IMR-90 (cell line): ENCODE data around the gene CYB5R4. TPM values are rescaled to one million over a fixed set of nuclear protein-coding genes. Genes with fewer than 3 reads are reported as not detected.

Experiments used
- ATAC-seq: fragments of 200-7000 bp; cut with Tn5 transposase; 2 replicates; pipeline ENCODE4 v1.9.1; 2020; ENCODE audit warnings: low read depth, mild to moderate bottlenecking, moderate library complexity
- BruUV-seq: library from RNA; stranded (reverse); fragments of 400-500 nt; replicated peaks from 2 replicates; lab custom pipeline; 2021; lab: Mats Ljungman, UMichigan
- CTCF ChIA-PET: fragments of 300-600 bp; formaldehyde crosslinking; extraction: SDS; loops from one replicate; lab custom pipeline; 2021; ENCODE audit warnings: antibody characterized with exemption; lab: Yijun Ruan, JAX
- POLR2A ChIA-PET: fragments of 300-600 bp; sonication (Branson Sonifier 250); formaldehyde crosslinking; loops from one replicate; lab custom pipeline; 2022; ENCODE audit warnings: antibody characterized with exemption; ENCODE audit not compliant: unreplicated experiment; lab: Charles Lee
- DNase-seq: peaks from one replicate; pipeline ENCODE4 v3.0.0; 2013
- H2AFZ ChIP-seq: replicated peaks from 2 replicates; pipeline ENCODE3; 2013; ENCODE audit warnings: low read length, mild to moderate bottlenecking; ENCODE audit not compliant: poor library complexity
- H2AK5ac ChIP-seq: 2 replicates; pipeline ENCODE4 v1.6.1; 2013; ENCODE audit warnings: low read depth, low read length, inconsistent platforms
- H2AK9ac ChIP-seq: replicated peaks from 2 replicates; pipeline ENCODE3; 2013; ENCODE audit warnings: mild to moderate bottlenecking, low read depth, low read length, moderate library complexity; ENCODE audit not compliant: poor library complexity
- H2BK120ac ChIP-seq: 2 replicates; pipeline ENCODE4 v1.6.1; 2013; ENCODE audit warnings: low read depth, low read length, inconsistent platforms
- H2BK15ac ChIP-seq: 3 replicates; pipeline ENCODE4 v1.6.1; 2013; ENCODE audit warnings: low read depth, low read length, inconsistent platforms
- H2BK20ac ChIP-seq: 2 replicates; pipeline ENCODE4 v1.6.1; 2013; ENCODE audit warnings: low read depth, mild to moderate bottlenecking, inconsistent platforms, low read length, moderate library complexity
- H2BK5ac ChIP-seq: 2 replicates; pipeline ENCODE4 v1.6.1; 2013; ENCODE audit warnings: mild to moderate bottlenecking, low read depth, low read length, inconsistent platforms; ENCODE audit not compliant: poor library complexity, severe bottlenecking
- H3K14ac ChIP-seq: replicated peaks from 2 replicates; pipeline ENCODE4 v1.6.1; 2013; ENCODE audit warnings: low read depth, low read length, inconsistent platforms
- H3K18ac ChIP-seq: 2 replicates; pipeline ENCODE4 v1.6.1; 2013; ENCODE audit warnings: low read depth, low read length, control low read depth
- H3K23ac ChIP-seq: 2 replicates; pipeline ENCODE4 v1.6.1; 2013; ENCODE audit warnings: low read depth, low read length, inconsistent platforms
- H3K27ac ChIP-seq: 2 replicates; pipeline ENCODE4 v1.5.1; 2013; ENCODE audit warnings: mild to moderate bottlenecking, control low read depth, low read length; ENCODE audit not compliant: insufficient read depth
- H3K27me3 ChIP-seq: 2 replicates; pipeline ENCODE4 v1.6.1; 2013; ENCODE audit warnings: low read length; ENCODE audit not compliant: control insufficient read depth, insufficient read depth
- H3K36me3 ChIP-seq: 2 replicates; pipeline ENCODE4 v1.6.1; 2013; ENCODE audit warnings: low read length, mixed read lengths; ENCODE audit not compliant: control insufficient read depth, insufficient read depth
- H3K4ac ChIP-seq: 2 replicates; pipeline ENCODE4 v1.6.1; 2013; ENCODE audit warnings: low read depth, low read length, inconsistent platforms
- H3K4me1 ChIP-seq: 2 replicates; pipeline ENCODE4 v1.6.1; 2013; ENCODE audit warnings: low read length, mixed read lengths; ENCODE audit not compliant: control insufficient read depth, insufficient read depth
- H3K4me2 ChIP-seq: 2 replicates; pipeline ENCODE4 v1.6.1; 2013; ENCODE audit warnings: low read depth, mild to moderate bottlenecking, control low read depth, low read length, moderate library complexity
- H3K4me3 ChIP-seq: 2 replicates; pipeline ENCODE4 v1.5.1; 2013; ENCODE audit warnings: low read depth, mild to moderate bottlenecking, control low read depth, low read length, moderate library complexity; ENCODE audit not compliant: insufficient read depth
- H3K56ac ChIP-seq: 2 replicates; pipeline ENCODE4 v1.6.1; 2013; ENCODE audit warnings: low read length, inconsistent platforms; ENCODE audit not compliant: insufficient read depth; ENCODE audit errors: extremely low read depth
- H3K79me1 ChIP-seq, 2 experiments: 2 replicates each; pipeline ENCODE4 v1.6.1; 2013; ENCODE audit warnings: low read length in 2 of 2, inconsistent platforms in 1 of 2, low read depth in 1 of 2
- H3K9ac ChIP-seq: 2 replicates; pipeline ENCODE4 v1.6.1; 2013; ENCODE audit warnings: low read depth, low read length, control low read depth
- H3K9me1 ChIP-seq: 2 replicates; pipeline ENCODE4 v1.6.1; 2013; ENCODE audit warnings: low read length, inconsistent platforms; ENCODE audit not compliant: insufficient read depth
- H3K9me3 ChIP-seq: 2 replicates; pipeline ENCODE4 v1.6.1; 2013; ENCODE audit warnings: low read length; ENCODE audit not compliant: control insufficient read depth, insufficient read depth
- H4K20me1 ChIP-seq: 2 replicates; pipeline ENCODE4 v1.6.1; 2013; ENCODE audit warnings: low read length, inconsistent platforms; ENCODE audit not compliant: insufficient read depth
- H4K5ac ChIP-seq: 2 replicates; pipeline ENCODE4 v1.6.1; 2013; ENCODE audit warnings: mild to moderate bottlenecking, low read depth, low read length, control low read depth
- H4K8ac ChIP-seq, 2 experiments: 2 replicates each; pipeline ENCODE4 v1.6.1; 2013; ENCODE audit warnings: low read depth in 2 of 2, low read length in 2 of 2, control low read depth in 1 of 2, inconsistent platforms in 1 of 2
- H4K91ac ChIP-seq: 2 replicates; pipeline ENCODE4 v1.6.1; 2013; ENCODE audit warnings: low read depth, low read length, inconsistent platforms; ENCODE audit not compliant: insufficient read depth
- BHLHE40 ChIP-seq: fragments of 150-350 bp; IDR thresholded peaks from 2 replicates; pipeline ENCODE4 v1.6.1; 2016; ENCODE audit warnings: mild to moderate bottlenecking, low read depth, low read length
- CEBPB ChIP-seq: IDR thresholded peaks from 2 replicates; pipeline ENCODE4 v1.6.1; 2012; ENCODE audit warnings: low read depth, low read length, improper control_type of control experiment
- CHD1 ChIP-seq: IDR thresholded peaks from 2 replicates; pipeline ENCODE4 v1.6.1; 2012; ENCODE audit warnings: low read depth, low read length, improper control_type of control experiment
- CTCF ChIP-seq: conservative IDR thresholded peaks from 2 replicates; pipeline ENCODE4 v1.5.1; 2012; ENCODE audit warnings: mild to moderate bottlenecking, low read depth, low read length, improper control_type of control experiment
- ELK1 ChIP-seq: fragments of 150-350 bp; IDR thresholded peaks from 2 replicates; pipeline ENCODE4 v1.6.1; 2016; ENCODE audit warnings: low read depth, mild to moderate bottlenecking, low read length, moderate library complexity, borderline replicate concordance
- FOS ChIP-seq: fragments of 150-350 bp; IDR thresholded peaks from 2 replicates; pipeline ENCODE4 v1.6.1; 2016; ENCODE audit warnings: low read depth, low read length
- MAFK ChIP-seq: IDR thresholded peaks from 2 replicates; pipeline ENCODE4 v1.6.1; 2012; ENCODE audit warnings: low read depth, low read length, improper control_type of control experiment
- MAZ ChIP-seq: IDR thresholded peaks from 2 replicates; pipeline ENCODE4 v1.6.1; 2012; ENCODE audit warnings: low read depth, mild to moderate bottlenecking, low read length, improper control_type of control experiment, moderate library complexity, borderline replicate concordance
- MXI1 ChIP-seq: IDR thresholded peaks from 2 replicates; pipeline ENCODE4 v1.6.1; 2012; ENCODE audit warnings: low read depth, mild to moderate bottlenecking, low read length, moderate library complexity, borderline replicate concordance
- NFE2L2 ChIP-seq: fragments of 150-350 bp; IDR thresholded peaks from 2 replicates; pipeline ENCODE4 v1.6.1; 2016; ENCODE audit warnings: low read depth, mild to moderate bottlenecking, low read length
- POLR2A ChIP-seq: IDR thresholded peaks from 2 replicates; pipeline ENCODE4 v1.6.1; 2012; ENCODE audit warnings: mild to moderate bottlenecking, low read depth, low read length
- RAD21 ChIP-seq: IDR thresholded peaks from 2 replicates; pipeline ENCODE4 v1.6.1; 2012; ENCODE audit warnings: low read length, improper control_type of control experiment
- RCOR1 ChIP-seq: IDR thresholded peaks from 2 replicates; pipeline ENCODE4 v1.6.1; 2012; ENCODE audit warnings: mild to moderate bottlenecking, low read length, improper control_type of control experiment; ENCODE audit not compliant: insufficient replicate concordance
- RFX5 ChIP-seq: IDR thresholded peaks from 2 replicates; pipeline ENCODE4 v1.8.0; 2012; ENCODE audit warnings: low read depth, mild to moderate bottlenecking, low read length, moderate library complexity
- SMC3 ChIP-seq: fragments of 150-350 bp; IDR thresholded peaks from 2 replicates; pipeline ENCODE4 v1.6.1; 2016; ENCODE audit warnings: low read depth, mild to moderate bottlenecking, antibody characterized with exemption, low read length, moderate library complexity
- USF2 ChIP-seq: fragments of 150-350 bp; IDR thresholded peaks from 2 replicates; pipeline ENCODE4 v1.6.1; 2017; ENCODE audit warnings: mild to moderate bottlenecking, antibody characterized with exemption, low read length, low read depth
- WGBS, 2 experiments: methylation state at CpG; one replicate each; pipeline versions ENCODE4 v1.1.5 to v1.1.7; 2013; ENCODE audit warnings: missing lambda C conversion rate in 2 of 2; ENCODE audit not compliant: insufficient read length in 1 of 2; ENCODE audit errors: extremely low coverage in 2 of 2; 5-methylcytosine and 5-hydroxymethylcytosine counted together
- dilution Hi-C: fragments of 300-500 bp; cut with HindIII; formaldehyde crosslinking; loops from one replicate; pipeline ENCODE4 v1.14.3; 2018; ENCODE audit warnings: low sequenced_read_pairs; ENCODE audit not compliant: unreplicated experiment
- in situ Hi-C: fragments of 300-500 bp; cut with MboI; formaldehyde crosslinking; loops from 3 replicates; pipeline ENCODE4 v1.14.3; 2019; ENCODE audit warnings: low sequenced_read_pairs, inconsistent platforms, mixed read lengths
- intact Hi-C: fragments of 100-400 bp; cut with micrococcal nuclease; formaldehyde crosslinking; loops from 2 replicates; pipeline ENCODE4 v1.10.0; 2022
- polyA plus RNA-seq, 3 experiments: library from polyadenylated mRNA; depleted of rRNA; stranded (reverse); fragments of >200 nt; gene quantifications; 2 replicates each; pipeline ENCODE4 v1.2.3, GENCODE V29; 2012; ENCODE audit warnings: low replicate concordance in 1 of 3
- total RNA-seq: library from RNA; depleted of rRNA; stranded (reverse); fragments of >200 nt; gene quantifications from 2 replicates; pipeline ENCODE4 v1.2.3, GENCODE V29; 2012

Gene CYB5R4
- total and polyA plus RNA-seq, 2 of the 4 experiments (the other 2 are of a cell fraction): 3.2 to 6.1 TPM

DNA sequence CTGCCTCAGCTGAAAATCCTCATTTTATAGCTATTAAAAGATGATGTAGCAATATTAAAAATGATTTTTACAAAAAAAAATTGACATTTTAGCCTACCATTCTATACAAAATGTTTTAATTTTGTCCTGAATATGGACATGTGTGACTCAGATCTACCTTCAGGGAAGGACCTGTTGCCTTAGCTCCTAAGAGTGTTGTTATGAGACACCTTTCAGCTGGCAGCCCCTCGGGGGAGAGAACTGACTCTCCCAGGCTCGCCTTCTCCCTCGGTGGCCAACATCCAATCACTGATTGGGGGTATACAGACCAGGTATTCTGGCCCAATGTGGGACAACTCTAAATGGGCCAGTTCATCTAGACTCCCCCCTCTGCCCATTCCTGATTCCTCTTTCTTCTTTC lies 141.6 kb downstream of the CYB5R4 start:
- H3K4me1 ChIP-seq: no peaks in the 10 kb centered on the region
- H2BK20ac ChIP-seq: no peak overlapping the region
- no peaks in the 10 kb centered on the region for H3K36me3 ChIP-seq
- no peak overlapping the region for H4K91ac ChIP-seq
- H3K27me3 ChIP-seq: peaks cover 2% of the 10 kb centered on the region; the same call in 1 of the 2 replicates
- no peak overlapping the region for H2AFZ ChIP-seq
- H3K18ac ChIP-seq: no peak overlapping the region
- ChIA-PET POLR2A (no interaction called here), CTCF (no interaction called here)
- no peak for TF ChIP-seq NFE2L2
- no peak for TF ChIP-seq MAFK
- no peak for TF ChIP-seq SMC3
- TF ChIP-seq USF2: no peak
- no peak for TF ChIP-seq CTCF
- no peak for TF ChIP-seq FOS
- no peak for TF ChIP-seq MAZ
- no peak for TF ChIP-seq ELK1
- TF ChIP-seq CHD1: no peak
- TF ChIP-seq CEBPB: no peak
- no peak for TF ChIP-seq POLR2A
- TF ChIP-seq RAD21: no peak
- TF ChIP-seq BHLHE40: no peak
- no peak for TF ChIP-seq RFX5
- TF ChIP-seq MXI1: no peak
- TF ChIP-seq RCOR1: no peak
- BruUV-seq: no TSS peak
- H2BK120ac ChIP-seq: no peak overlapping the region
- no peak for DNase-seq
- no peak overlapping the region for H2BK5ac ChIP-seq
- H2AK5ac ChIP-seq: no peak overlapping the region
- no peak overlapping the region for H3K23ac ChIP-seq
- H3K9ac ChIP-seq: no peak overlapping the region
- H3K56ac ChIP-seq: no peak overlapping the region
- H3K9me3 ChIP-seq: no peaks in the 10 kb centered on the region
- no peaks in the 10 kb centered on the region for H3K79me1 ChIP-seq
- no peak overlapping the region for H4K5ac ChIP-seq
- H2BK15ac ChIP-seq: no peak overlapping the region
- intact Hi-C loops (no loop called here), dilution Hi-C loops (no loop called here), in situ Hi-C loops (no loop called here)
- no peaks in the 10 kb centered on the region for H3K9me1 ChIP-seq
- no peak overlapping the region for H3K14ac ChIP-seq
- WGBS, 2 experiments: no CpG with 5 or more reads among the region's 3 CpGs
- no peak overlapping the region for H2AK9ac ChIP-seq
- H3K4ac ChIP-seq: no peak overlapping the region
- H4K8ac ChIP-seq: no peak overlapping the region
- H3K4me2 ChIP-seq: no peak overlapping the region
- H3K27ac ChIP-seq: no peak overlapping the region
- no peak for ATAC-seq
- no peak overlapping the region for H3K4me3 ChIP-seq
- H4K20me1 ChIP-seq: no peaks in the 10 kb centered on the region
